ENCODE results near the gene TFF3.

TFF3 gene

DNA sequence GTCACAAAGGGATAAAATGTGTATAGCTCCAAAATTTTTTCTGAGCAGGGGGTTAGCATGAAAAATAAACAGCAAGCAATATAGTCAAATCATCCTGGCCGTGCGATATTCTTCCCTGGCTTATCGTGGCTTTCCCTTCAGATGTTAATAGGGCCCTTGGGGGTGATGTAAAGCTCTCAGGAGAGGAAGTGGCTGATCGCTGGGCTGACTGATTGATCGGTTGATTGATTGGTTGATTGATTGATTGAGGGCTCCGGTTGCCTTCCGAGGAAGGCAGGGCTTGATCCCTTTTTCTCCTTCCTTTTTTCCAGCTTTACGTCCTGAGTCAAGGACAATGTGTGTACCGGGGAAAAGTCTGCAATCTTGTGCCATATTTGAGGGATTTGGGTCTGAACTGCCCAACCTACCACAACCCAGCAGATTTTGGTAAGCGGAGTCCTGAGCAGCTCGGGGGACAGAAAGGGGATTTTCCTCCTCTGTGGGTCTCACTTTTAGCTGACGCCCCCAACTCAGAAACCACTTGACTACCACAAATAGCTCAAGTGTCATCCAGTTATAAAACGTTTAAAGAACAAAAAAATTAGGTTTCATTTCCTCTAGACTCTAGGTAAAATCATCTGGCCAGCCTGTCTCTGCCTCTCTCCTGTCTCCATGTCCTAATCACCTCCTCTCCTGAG, 29.5 kb downstream of the TFF3 start:
- H3K27ac Mint-ChIP-seq = no peak overlapping the region
- DNase-seq = no peak
- peaks cover 18% of the 10 kb centered on the region for H3K4me1 Mint-ChIP-seq
- no peak overlapping the region for H3K4me3 Mint-ChIP-seq
- TF ChIP-seq, protein P1, sequence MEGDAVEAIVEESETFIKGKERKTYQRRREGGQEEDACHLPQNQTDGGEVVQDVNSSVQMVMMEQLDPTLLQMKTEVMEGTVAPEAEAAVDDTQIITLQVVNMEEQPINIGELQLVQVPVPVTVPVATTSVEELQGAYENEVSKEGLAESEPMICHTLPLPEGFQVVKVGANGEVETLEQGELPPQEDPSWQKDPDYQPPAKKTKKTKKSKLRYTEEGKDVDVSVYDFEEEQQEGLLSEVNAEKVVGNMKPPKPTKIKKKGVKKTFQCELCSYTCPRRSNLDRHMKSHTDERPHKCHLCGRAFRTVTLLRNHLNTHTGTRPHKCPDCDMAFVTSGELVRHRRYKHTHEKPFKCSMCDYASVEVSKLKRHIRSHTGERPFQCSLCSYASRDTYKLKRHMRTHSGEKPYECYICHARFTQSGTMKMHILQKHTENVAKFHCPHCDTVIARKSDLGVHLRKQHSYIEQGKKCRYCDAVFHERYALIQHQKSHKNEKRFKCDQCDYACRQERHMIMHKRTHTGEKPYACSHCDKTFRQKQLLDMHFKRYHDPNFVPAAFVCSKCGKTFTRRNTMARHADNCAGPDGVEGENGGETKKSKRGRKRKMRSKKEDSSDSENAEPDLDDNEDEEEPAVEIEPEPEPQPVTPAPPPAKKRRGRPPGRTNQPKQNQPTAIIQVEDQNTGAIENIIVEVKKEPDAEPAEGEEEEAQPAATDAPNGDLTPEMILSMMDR (IDR thresholded peaks at IDR 0.05) = no peak
- H3K9me3 Mint-ChIP-seq = peaks cover 27% of the 10 kb centered on the region
- peaks cover 6% of the 10 kb centered on the region for H3K27me3 Mint-ChIP-seq (ENCODE audit: low read depth, poor library complexity)
- H3K36me3 Mint-ChIP-seq (ENCODE audit: low read depth) = peaks cover 42% of the 10 kb centered on the region

DNA sequence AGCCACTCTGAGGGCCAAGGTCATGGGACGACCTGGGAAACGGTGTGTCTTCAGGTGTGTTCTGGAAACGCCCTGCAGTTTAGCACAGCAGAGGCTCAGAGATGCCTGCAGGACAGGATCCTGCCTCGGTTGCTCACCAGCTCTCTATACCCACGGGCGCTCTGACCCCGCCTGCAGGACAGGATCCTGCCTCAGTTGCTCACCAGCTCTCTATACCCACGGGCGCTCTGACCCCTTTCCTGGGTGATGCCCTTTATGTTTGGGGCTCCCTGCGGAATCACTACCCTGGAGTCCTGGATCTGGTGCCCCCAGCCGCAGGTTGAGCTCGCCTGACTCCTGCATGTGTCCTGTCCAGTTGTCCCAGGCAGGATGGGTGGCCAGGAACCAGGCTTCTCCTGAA, 32.5 kb downstream of the TFF3 start:
- Mint-ChIP-seq H3K9me3 (peaks cover 13% of the 10 kb centered on the region), H3K4me3 (no peak overlapping the region), H3K36me3 (ENCODE audit: low read depth) (peaks cover 22% of the 10 kb centered on the region), H3K4me1 (peaks cover 34% of the 10 kb centered on the region), H3K27me3 (ENCODE audit: low read depth, poor library complexity) (peaks cover 6% of the 10 kb centered on the region), H3K27ac (no peak overlapping the region)
- DNase-seq = no peak
- TF ChIP-seq, protein P1 (IDR thresholded peaks at IDR 0.05) = no peak

DNA sequence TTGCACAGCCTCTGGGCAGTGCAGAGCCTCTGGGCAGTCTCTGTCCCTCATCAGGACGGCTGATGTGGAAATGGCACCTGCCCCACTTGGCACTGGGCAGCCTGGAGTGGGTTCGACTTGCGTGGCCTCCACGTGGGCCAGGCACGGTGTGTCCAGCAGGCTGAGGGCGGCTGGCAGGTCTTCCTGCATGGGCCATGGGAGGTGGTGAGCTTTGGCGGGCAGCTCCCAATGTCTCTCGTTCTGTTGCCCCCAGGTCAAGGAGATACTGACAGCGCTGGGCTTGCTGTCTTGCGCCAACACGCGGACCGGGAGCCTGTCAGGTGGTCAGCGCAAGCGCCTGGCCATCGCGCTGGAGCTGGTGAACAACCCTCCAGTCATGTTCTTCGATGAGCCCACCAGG, 33.2 kb downstream of the TFF3 start:
- H3K36me3 Mint-ChIP-seq (ENCODE audit: low read depth) = peaks cover 15% of the 10 kb centered on the region
- peaks cover 40% of the 10 kb centered on the region for H3K4me1 Mint-ChIP-seq
- TF ChIP-seq, protein P1 (IDR thresholded peaks at IDR 0.05) = no peak

DNA sequence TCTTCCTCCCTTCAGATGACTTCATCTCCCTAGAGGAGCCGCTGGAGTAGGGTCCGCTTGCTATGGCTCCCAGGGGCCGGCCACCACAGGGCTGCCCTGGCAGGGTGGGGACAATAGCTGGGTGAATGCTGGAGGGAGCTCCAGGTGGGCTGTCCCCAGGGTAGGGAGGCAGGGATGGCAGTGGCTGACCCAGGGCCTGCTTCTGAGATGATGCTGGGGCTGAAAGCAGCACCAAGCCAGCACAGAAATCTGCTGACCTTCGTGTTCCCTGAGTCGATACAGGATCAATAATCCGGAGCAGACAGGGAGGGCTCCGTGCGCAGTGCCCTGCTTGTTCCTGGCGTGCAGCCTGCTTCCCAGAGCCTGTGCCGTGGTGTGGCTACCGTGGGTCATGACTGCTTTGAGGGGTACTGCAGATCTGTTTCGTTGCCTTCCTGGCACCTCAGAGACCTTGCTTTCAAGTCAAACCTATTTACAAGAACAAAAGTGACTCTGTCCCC, 34.0 kb downstream of the TFF3 start:
- no peak for DNase-seq
- Mint-ChIP-seq H3K4me1 (peaks cover 40% of the 10 kb centered on the region), H3K9me3 (peaks cover 7% of the 10 kb centered on the region), H3K27ac (no peak overlapping the region), H3K27me3 (ENCODE audit: low read depth, poor library complexity) (no peaks in the 10 kb centered on the region), H3K4me3 (no peak overlapping the region), H3K36me3 (ENCODE audit: low read depth) (peaks cover 7% of the 10 kb centered on the region)
- TF ChIP-seq, protein P1 (IDR thresholded peaks at IDR 0.05) = no peak

More for the DNA sequence above, 33.2 kb downstream of the TFF3 start:
- peaks cover 5% of the 10 kb centered on the region for H3K27me3 Mint-ChIP-seq (ENCODE audit: low read depth, poor library complexity)
- peaks cover 12% of the 10 kb centered on the region for H3K9me3 Mint-ChIP-seq
- H3K27ac Mint-ChIP-seq = no peak overlapping the region
- DNase-seq = no peak
- H3K4me3 Mint-ChIP-seq = no peak overlapping the region

DNA sequence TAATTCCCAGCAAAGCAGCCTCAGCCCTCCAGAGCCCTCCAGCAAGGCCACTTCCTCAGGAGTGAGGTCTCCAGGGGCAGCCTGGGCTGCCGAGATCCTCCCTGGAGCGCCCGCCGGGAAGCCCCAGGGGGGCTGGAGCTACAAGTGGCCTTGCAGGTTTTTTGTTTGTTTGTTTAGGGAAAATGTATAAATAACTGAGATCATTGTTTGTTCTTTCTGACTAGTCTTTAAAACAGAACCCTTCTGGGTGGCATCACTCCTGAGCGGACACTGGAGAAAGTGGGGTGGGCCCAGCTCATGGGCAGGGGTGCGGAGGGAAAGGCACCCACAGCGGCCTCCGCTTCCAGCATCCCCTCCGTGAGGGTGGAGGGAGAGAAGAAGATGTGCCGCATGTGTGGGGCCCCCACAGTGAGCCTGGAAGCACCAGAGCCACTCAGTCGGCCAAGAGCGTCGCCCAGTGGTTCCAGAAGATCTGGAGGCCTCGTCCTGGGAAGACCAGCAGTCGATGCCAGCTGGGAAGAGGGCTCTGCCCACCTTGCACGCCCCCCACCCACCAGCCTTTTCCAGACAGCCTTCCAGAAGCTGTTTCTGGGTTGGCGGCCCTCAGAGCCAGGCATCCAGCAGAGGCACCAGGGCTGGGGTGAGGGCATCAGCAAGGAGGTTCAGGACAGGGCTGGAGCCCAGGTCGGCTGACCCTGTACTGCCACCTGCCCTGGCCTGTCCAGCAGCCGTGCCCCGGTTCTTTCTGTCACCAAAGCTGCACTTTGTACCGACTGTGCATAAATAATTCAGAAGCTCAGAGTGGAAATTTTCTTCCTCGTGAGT, 34.6 kb downstream of the TFF3 start:
- no peak overlapping the region for H3K27ac Mint-ChIP-seq
- H3K36me3 Mint-ChIP-seq (ENCODE audit: low read depth) = peaks cover under 1% of the 10 kb centered on the region
- peaks cover 40% of the 10 kb centered on the region for H3K4me1 Mint-ChIP-seq
- H3K9me3 Mint-ChIP-seq = peaks cover under 1% of the 10 kb centered on the region
- TF ChIP-seq, protein P1 (IDR thresholded peaks at IDR 0.05) = no peak
- H3K27me3 Mint-ChIP-seq (ENCODE audit: low read depth, poor library complexity) = no peaks in the 10 kb centered on the region
- DNase-seq = no peak
- no peak overlapping the region for H3K4me3 Mint-ChIP-seq
